GM23338 (cell line): Measurements from ENCODE around the gene TCIRG1. TPM values are rescaled to one million over a fixed set of nuclear protein-coding genes. Genes with fewer than 3 reads are reported as not detected.
"Not testable (repeated sequence)": the region's sequence is repeated elsewhere in the genome, so short reads cannot be mapped to it uniquely, and the experiment has no call there.

Source experiments
- ATAC-seq: fragments of 200-7000 bp; cut with Tn5 transposase; 3 replicates; pipeline ENCODE4 v1.9.1; 2020
- DNase-seq: peaks from one replicate; pipeline ENCODE4 v3.0.0-alpha.2; 2015; ENCODE audit warnings: low spot score
- H2AFZ ChIP-seq: fragments of 200-600 bp; sonication (generic); 2 replicates; pipeline ENCODE4 v1.8.0; 2016; ENCODE audit warnings: antibody characterized with exemption, mild to moderate bottlenecking, moderate library complexity
- H3F3A ChIP-seq: fragments of 200-600 bp; sonication (generic); replicated peaks from 2 replicates; pipeline ENCODE4 v1.8.0; 2017; ENCODE audit warnings: antibody characterized with exemption, mixed run types, low read depth
- H3K27ac ChIP-seq: fragments of 200-600 bp; sonication (generic); 2 replicates; pipeline ENCODE4 v1.6.1; 2016; ENCODE audit warnings: low read depth
- H3K27me3 ChIP-seq: fragments of 200-600 bp; sonication (generic); 2 replicates; pipeline ENCODE4 v1.8.0; 2016; ENCODE audit warnings: mild to moderate bottlenecking, mixed run types, moderate library complexity; ENCODE audit not compliant: insufficient read depth
- H3K36me3 ChIP-seq: fragments of 200-600 bp; sonication (generic); 2 replicates; pipeline ENCODE4 v1.8.0; 2016; ENCODE audit warnings: mild to moderate bottlenecking; ENCODE audit not compliant: insufficient read depth
- H3K4me1 ChIP-seq: fragments of 200-600 bp; sonication (generic); 2 replicates; pipeline ENCODE4 v1.8.0; 2016; ENCODE audit warnings: mild to moderate bottlenecking, moderate library complexity; ENCODE audit not compliant: insufficient read depth
- H3K4me2 ChIP-seq: fragments of 200-600 bp; sonication (generic); 2 replicates; pipeline ENCODE4 v1.7.1; 2017; ENCODE audit warnings: mixed run types
- H3K4me3 ChIP-seq: fragments of 200-600 bp; sonication (generic); 2 replicates; pipeline ENCODE4 v1.6.1; 2016; ENCODE audit warnings: mixed run types
- H3K79me2 ChIP-seq: fragments of 200-600 bp; sonication (generic); replicated peaks from 2 replicates; pipeline ENCODE4 v1.8.0; 2017; ENCODE audit warnings: mild to moderate bottlenecking; ENCODE audit not compliant: insufficient read depth
- H3K9me2 ChIP-seq: fragments of 200-600 bp; sonication (generic); 2 replicates; pipeline ENCODE4 v1.8.0; 2017; ENCODE audit not compliant: insufficient read depth
- H4K20me1 ChIP-seq: fragments of 200-600 bp; sonication (generic); replicated peaks from 2 replicates; pipeline ENCODE4 v1.8.0; 2017; ENCODE audit warnings: mild to moderate bottlenecking; ENCODE audit not compliant: insufficient read depth
- H3K27ac Mint-ChIP-seq: 2 replicates; pipeline ENCODE4 v1.8.0; 2020; ENCODE audit warnings: inconsistent platforms, mild to moderate bottlenecking, moderate library complexity, mixed read lengths
- H3K27me3 Mint-ChIP-seq: 3 replicates; pipeline ENCODE4 v1.8.0; 2022; ENCODE audit warnings: low read depth, mild to moderate bottlenecking, moderate library complexity, mixed read lengths, inconsistent platforms; ENCODE audit not compliant: insufficient read depth, poor library complexity
- H3K36me3 Mint-ChIP-seq: 3 replicates; pipeline ENCODE4 v1.8.0; 2021; ENCODE audit warnings: low read depth, mild to moderate bottlenecking, inconsistent platforms, moderate library complexity, mixed read lengths
- H3K4me1 Mint-ChIP-seq: 3 replicates; pipeline ENCODE4 v1.8.0; 2020; ENCODE audit warnings: mild to moderate bottlenecking, inconsistent platforms, mixed read lengths
- H3K4me3 Mint-ChIP-seq: 3 replicates; pipeline ENCODE4 v1.8.0; 2021; ENCODE audit warnings: moderate library complexity, mild to moderate bottlenecking, inconsistent platforms, mixed read lengths
- H3K9me3 Mint-ChIP-seq: 3 replicates; pipeline ENCODE4 v1.8.0; 2020; ENCODE audit warnings: moderate library complexity, mild to moderate bottlenecking, inconsistent platforms, mixed read lengths
- CTCF ChIP-seq, 2 experiments: fragments of 200-600 bp in 1 of 2; sonication (generic) in 1 of 2; conservative IDR thresholded peaks; 2 replicates each; pipeline versions ENCODE4 v1.5.1 to v1.6.1; 2016 to 2017; ENCODE audit warnings: antibody characterized with exemption in 2 of 2, low read depth in 2 of 2, mild to moderate bottlenecking in 2 of 2, moderate library complexity in 1 of 2
- polyA plus RNA-seq: library from polyadenylated mRNA; unstranded; fragments of >200 nt; fragmentation: Nextera tagmentation; extraction: Ambion mirVana; gene quantifications from 2 replicates; pipeline ENCODE4 v1.2.1, GENCODE V29; 2016
- total RNA-seq: library from RNA; depleted of rRNA; stranded (reverse); fragments of >200 nt; shearing (Covaris generic); gene quantifications from 2 replicates; pipeline ENCODE4 v1.2.3, GENCODE V29; 2014

TCIRG1 gene
- total and polyA plus RNA-seq, 2 experiments from 2014 or later: 20.4 to 40.4 TPM

GRCh38 chr11:67991347-67992121 lies 47.3 kb upstream of the TCIRG1 start:
- not testable (repeated sequence) for H3F3A ChIP-seq, H3K27ac ChIP-seq, H3K4me1 Mint-ChIP-seq, H3K4me1 ChIP-seq, H2AFZ ChIP-seq, H3K27ac Mint-ChIP-seq, H3K27me3 ChIP-seq, H3K36me3 Mint-ChIP-seq, H3K9me3 Mint-ChIP-seq, H3K36me3 ChIP-seq, ATAC-seq, H3K79me2 ChIP-seq, H3K9me2 ChIP-seq, DNase-seq, H4K20me1 ChIP-seq
- Histone ChIP-seq H3K4me2 (peak overlapping the region; percentile 84), H3K4me3 (peak overlapping the region; percentile 63)
- TF ChIP-seq CTCF (conservative IDR thresholded peaks at IDR 0.05; ENCODE audit: low read depth in 2 of 2): peak; percentile 32 to 50; a peak in 3 of 4 replicates
- peaks cover 23% of the 10 kb centered on the region for H3K27me3 Mint-ChIP-seq
- H3K4me3 Mint-ChIP-seq: peak overlapping the region; percentile 76

GRCh38 chr11:67993821-67994220 lies 45.0 kb upstream of the TCIRG1 start:
- not testable (repeated sequence) for H3K9me2 ChIP-seq, H3K4me3 Mint-ChIP-seq, H3K4me1 ChIP-seq, H3K27ac Mint-ChIP-seq, H3K79me2 ChIP-seq, H2AFZ ChIP-seq, H3K27me3 ChIP-seq, H3K36me3 Mint-ChIP-seq, ATAC-seq, H3K4me2 ChIP-seq, H3K27ac ChIP-seq, H3K9me3 Mint-ChIP-seq, H3F3A ChIP-seq, H3K4me3 ChIP-seq, H4K20me1 ChIP-seq, H3K36me3 ChIP-seq
- peaks cover 24% of the 10 kb centered on the region for H3K27me3 Mint-ChIP-seq
- H3K4me1 Mint-ChIP-seq: peaks cover 12% of the 10 kb centered on the region; the same call in 2 of the 3 replicates
- DNase-seq: peak; percentile 78
- peak; percentile 64 to 77 for TF ChIP-seq CTCF (conservative IDR thresholded peaks at IDR 0.05; ENCODE audit: low read depth in 2 of 2)

DNA sequence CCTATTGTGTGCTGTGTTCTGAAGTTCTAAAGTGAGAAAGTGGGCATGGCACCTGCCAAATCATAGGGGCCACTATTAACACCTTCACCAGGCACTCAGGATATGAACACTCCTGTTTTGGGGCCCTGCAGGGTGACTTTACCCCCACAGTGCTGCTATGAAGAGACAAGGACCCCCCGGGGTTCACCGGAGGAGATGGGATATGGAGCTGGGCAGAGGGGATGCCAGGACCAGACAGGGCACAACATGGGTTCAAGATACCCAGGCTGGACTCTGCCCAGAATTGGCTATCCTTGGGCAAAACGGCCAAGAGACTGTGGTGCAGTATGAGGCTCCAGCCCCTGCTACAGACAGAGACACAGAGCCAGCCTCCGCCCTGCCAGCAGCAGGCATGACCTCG lies 44.4 kb upstream of the TCIRG1 start:
- H3K36me3 ChIP-seq, H3K4me2 ChIP-seq, H3F3A ChIP-seq, H2AFZ ChIP-seq, H3K4me3 Mint-ChIP-seq, H3K27ac ChIP-seq, H3K79me2 ChIP-seq, H3K9me3 Mint-ChIP-seq, H3K36me3 Mint-ChIP-seq, DNase-seq, H3K4me3 ChIP-seq, ATAC-seq, H3K27me3 ChIP-seq, H3K9me2 ChIP-seq, H3K4me1 ChIP-seq, H4K20me1 ChIP-seq, H3K27ac Mint-ChIP-seq: not testable (repeated sequence)
- Mint-ChIP-seq H3K27me3 (peaks cover 24% of the 10 kb centered on the region), H3K4me1 (peaks cover 12% of the 10 kb centered on the region; the same call in 2 of the 3 replicates)

- H3K4me1 ChIP-seq, H2AFZ ChIP-seq, H3K9me3 Mint-ChIP-seq, H3K4me3 Mint-ChIP-seq, DNase-seq, H3K4me2 ChIP-seq, ATAC-seq, H3K27me3 ChIP-seq, H3K36me3 ChIP-seq, H3K9me2 ChIP-seq, H3K36me3 Mint-ChIP-seq, H3K27ac ChIP-seq, H4K20me1 ChIP-seq, H3K79me2 ChIP-seq, H3K27ac Mint-ChIP-seq, H3F3A ChIP-seq, H3K4me3 ChIP-seq: not testable (repeated sequence)
- Mint-ChIP-seq H3K4me1 (peaks cover 12% of the 10 kb centered on the region; the same call in 2 of the 3 replicates), H3K27me3 (peaks cover 18% of the 10 kb centered on the region)
Observed at GRCh38 chr11:67995129-67995528, 43.7 kb upstream of the TCIRG1 start.

DNA sequence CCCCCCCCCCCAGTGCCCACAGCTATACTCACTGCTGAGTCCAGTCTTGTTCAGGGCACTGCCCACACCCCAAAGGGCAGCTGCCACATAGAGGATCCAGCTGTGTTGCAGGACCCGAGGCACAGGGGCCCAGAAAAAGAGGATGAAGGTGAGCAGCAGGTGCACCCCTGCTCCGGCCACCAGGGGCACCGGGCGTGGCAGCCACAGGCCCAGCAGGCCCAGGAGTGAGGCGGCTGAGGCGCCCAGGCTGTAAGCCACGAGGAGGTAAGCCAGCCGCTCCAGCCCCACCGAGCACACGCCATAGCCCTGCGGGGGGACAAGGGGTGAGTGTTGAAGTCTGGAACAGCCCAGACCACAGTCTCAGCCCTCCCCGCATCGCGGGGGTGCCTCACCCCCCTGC lies 43.2 kb upstream of the TCIRG1 start:
- H3K27me3 ChIP-seq, H2AFZ ChIP-seq, H3F3A ChIP-seq, DNase-seq, H3K9me2 ChIP-seq, H3K4me1 ChIP-seq, ATAC-seq, H3K27ac ChIP-seq, H4K20me1 ChIP-seq, H3K79me2 ChIP-seq, H3K9me3 Mint-ChIP-seq, H3K36me3 Mint-ChIP-seq, H3K36me3 ChIP-seq, H3K4me3 Mint-ChIP-seq, H3K4me3 ChIP-seq, H3K27ac Mint-ChIP-seq, H3K4me2 ChIP-seq: not testable (repeated sequence)
- peaks cover 18% of the 10 kb centered on the region for H3K27me3 Mint-ChIP-seq
- peaks cover 12% of the 10 kb centered on the region; the same call in 2 of the 3 replicates for H3K4me1 Mint-ChIP-seq
